H1 (cell line): ENCODE results near the gene LARP4. TPM values are rescaled to one million over a fixed set of nuclear protein-coding genes. Genes with fewer than 3 reads are reported as not detected.

ENCODE experiments used
- CTCF ChIA-PET: fragments of 300-600 bp; sonication (Branson Sonifier 250); formaldehyde crosslinking; loops from one replicate; lab custom pipeline; 2021; ENCODE audit not compliant: partially characterized antibody; lab: Charles Lee
- POLR2A ChIA-PET: fragments of 300-600 bp; sonication (Branson Sonifier 250); formaldehyde crosslinking; loops from one replicate; lab custom pipeline; 2021; ENCODE audit warnings: inconsistent platforms; ENCODE audit not compliant: partially characterized antibody; lab: Charles Lee
- DNase-seq, 2 experiments: peaks; one replicate each; pipeline versions ENCODE4 v3.0.0 to v3.0.0-alpha.2; 2010 to 2022; ENCODE audit warnings: low spot score in 2 of 2, low read depth in 1 of 2, mixed read lengths in 1 of 2
- FAIRE-seq: peaks from 2 replicates; lab custom pipeline; 2011; peaks lifted over from hg19 to GRCh38; lab: Jason Lieb, UNC
- H2AFZ ChIP-seq: 2 replicates; pipeline ENCODE4 v1.8.1; 2012; ENCODE audit warnings: low read length, inconsistent platforms
- H2AK5ac ChIP-seq: 2 replicates; pipeline ENCODE4 v1.6.1; 2013; ENCODE audit warnings: low read depth, low read length
- H2BK120ac ChIP-seq: replicated peaks from 2 replicates; pipeline ENCODE3; 2013; ENCODE audit warnings: low read depth, low read length, inconsistent platforms
- H2BK12ac ChIP-seq: 2 replicates; pipeline ENCODE4 v1.6.1; 2013; ENCODE audit warnings: low read depth, low read length
- H2BK15ac ChIP-seq: 2 replicates; pipeline ENCODE4 v1.6.1; 2013; ENCODE audit warnings: low read length
- H2BK20ac ChIP-seq: 2 replicates; pipeline ENCODE4 v1.6.1; 2013; ENCODE audit warnings: low read length
- H2BK5ac ChIP-seq: 2 replicates; pipeline ENCODE4 v1.6.1; 2013; ENCODE audit warnings: low read depth, low read length
- H3K14ac ChIP-seq: 2 replicates; pipeline ENCODE4 v1.6.1; 2013; ENCODE audit warnings: inconsistent platforms; ENCODE audit not compliant: insufficient read length
- H3K18ac ChIP-seq: 2 replicates; pipeline ENCODE4 v1.6.1; 2013; ENCODE audit warnings: low read length; ENCODE audit errors: extremely low read depth
- H3K23ac ChIP-seq: 2 replicates; pipeline ENCODE4 v1.6.1; 2013; ENCODE audit warnings: inconsistent platforms; ENCODE audit not compliant: insufficient read length
- H3K23me2 ChIP-seq: 2 replicates; pipeline ENCODE4 v1.6.1; 2013; ENCODE audit warnings: low read depth, low read length
- H3K27ac ChIP-seq: 2 replicates; pipeline ENCODE4 v1.6.1; 2011; ENCODE audit warnings: low read depth, low read length, inconsistent platforms
- H3K27me3 ChIP-seq, 4 experiments: replicated peaks in 1 of 4; 1 replicate in 1 of 4; 2 replicates in 3 of 4; pipeline versions ENCODE4 v1.6.1 to v1.8.1; 2011 to 2013; ENCODE audit warnings: low read length in 3 of 4, mild to moderate bottlenecking in 3 of 4, inconsistent platforms in 2 of 4, mixed read lengths in 2 of 4, moderate library complexity in 1 of 4; ENCODE audit not compliant: control insufficient read depth in 3 of 4, insufficient read depth in 3 of 4; ENCODE audit errors: extremely low read depth in 1 of 4
- H3K36me3 ChIP-seq, 4 experiments: 2 replicates each; pipeline versions ENCODE4 v1.6.1 to v1.8.1; 2011 to 2013; ENCODE audit warnings: mild to moderate bottlenecking in 4 of 4, low read length in 3 of 4, moderate library complexity in 2 of 4, control low read depth in 1 of 4, inconsistent platforms in 1 of 4; ENCODE audit not compliant: insufficient read depth in 4 of 4, control insufficient read depth in 2 of 4
- H3K4ac ChIP-seq: replicated peaks from 2 replicates; pipeline ENCODE3; 2013; ENCODE audit warnings: low read length, low read depth, mixed read lengths, inconsistent platforms; ENCODE audit not compliant: insufficient read length
- H3K4me1 ChIP-seq, 4 experiments: replicated peaks in 1 of 4; 1 replicate in 1 of 4; 2 replicates in 3 of 4; pipeline versions ENCODE4 v1.6.1 to v1.8.1; 2011 to 2013; ENCODE audit warnings: low read length in 3 of 4, inconsistent platforms in 2 of 4, mixed read lengths in 1 of 4; ENCODE audit not compliant: insufficient read depth in 4 of 4, control insufficient read depth in 3 of 4
- H3K4me2 ChIP-seq, 2 experiments: 2 replicates each; pipeline versions ENCODE4 v1.6.1 to v1.8.1; 2011 to 2013; ENCODE audit warnings: low read depth in 2 of 2, low read length in 2 of 2, control low read depth in 1 of 2, inconsistent platforms in 1 of 2, mild to moderate bottlenecking in 1 of 2; ENCODE audit not compliant: insufficient read depth in 1 of 2
- H3K4me3 ChIP-seq, 4 experiments: fragments of 200-600, 300-600 bp in 1 of 4; sonication (generic), shearing (Covaris generic), sonication (Bioruptor Twin) in 1 of 4; 2 replicates each; pipeline versions ENCODE4 v1.5.1 to v1.8.1; 2011 to 2016; ENCODE audit warnings: low read length in 4 of 4, low read depth in 3 of 4, control low read depth in 2 of 4, inconsistent platforms in 2 of 4, mild to moderate bottlenecking in 2 of 4, mixed read lengths in 1 of 4, moderate library complexity in 1 of 4; ENCODE audit not compliant: insufficient read depth in 2 of 4; ENCODE audit errors: extremely low read depth in 1 of 4
- H3K56ac ChIP-seq: replicated peaks from 2 replicates; pipeline ENCODE3; 2013; ENCODE audit warnings: low read depth, mild to moderate bottlenecking, mixed read lengths, low read length, inconsistent platforms; ENCODE audit not compliant: insufficient read length
- H3K79me1 ChIP-seq: 2 replicates; pipeline ENCODE4 v1.6.1; 2013; ENCODE audit warnings: low read depth, low read length, control low read depth
- H3K79me2 ChIP-seq, 2 experiments: 2 replicates each; pipeline versions ENCODE4 v1.6.1 to v1.8.1; 2012 to 2013; ENCODE audit warnings: low read length in 2 of 2, mild to moderate bottlenecking in 2 of 2, inconsistent platforms in 1 of 2; ENCODE audit not compliant: insufficient read depth in 2 of 2, control insufficient read depth in 1 of 2
- H3K9ac ChIP-seq, 4 experiments: replicated peaks in 1 of 4; 1 replicate in 1 of 4; 2 replicates in 3 of 4; pipeline versions ENCODE4 v1.6.1 to v1.8.1; 2011 to 2013; ENCODE audit warnings: low read depth in 3 of 4, low read length in 3 of 4, control low read depth in 2 of 4, mild to moderate bottlenecking in 2 of 4, moderate library complexity in 2 of 4, inconsistent platforms in 1 of 4; ENCODE audit errors: extremely low read depth in 1 of 4
- H3K9me3 ChIP-seq, 2 experiments: 2 replicates each; pipeline versions ENCODE4 v1.6.1 to v1.8.1; 2012 to 2013; ENCODE audit warnings: mild to moderate bottlenecking in 2 of 2, moderate library complexity in 2 of 2, control low read depth in 1 of 2, inconsistent platforms in 1 of 2, low read depth in 1 of 2, low read length in 1 of 2, mixed read lengths in 1 of 2; ENCODE audit not compliant: insufficient read depth in 2 of 2
- H4K20me1 ChIP-seq, 2 experiments: replicated peaks in 1 of 2; 2 replicates each; pipeline versions ENCODE3 to v1.8.1; 2011 to 2013; ENCODE audit warnings: inconsistent platforms in 2 of 2, low read length in 2 of 2, mild to moderate bottlenecking in 1 of 2; ENCODE audit not compliant: insufficient read depth in 2 of 2, control insufficient read depth in 1 of 2
- H4K5ac ChIP-seq: 2 replicates; pipeline ENCODE4 v1.6.1; 2013; ENCODE audit warnings: low read length, low read depth, mixed read lengths, inconsistent platforms; ENCODE audit not compliant: insufficient read length
- H4K8ac ChIP-seq: 2 replicates; pipeline ENCODE4 v1.8.0; 2013; ENCODE audit warnings: mild to moderate bottlenecking, moderate library complexity, low read length, inconsistent platforms; ENCODE audit not compliant: insufficient read depth; ENCODE audit errors: extremely low read depth
- H4K91ac ChIP-seq: replicated peaks from 2 replicates; pipeline ENCODE3; 2013; ENCODE audit warnings: low read length, mixed read lengths, inconsistent platforms; ENCODE audit not compliant: insufficient read length
- BCL11A ChIP-seq, 2 experiments: IDR thresholded peaks; one replicate each; pipeline ENCODE4 v1.6.1; 2011; ENCODE audit warnings: low read depth in 2 of 2, low read length in 2 of 2, mild to moderate bottlenecking in 2 of 2
- CBX5 ChIP-seq: fragments of 300-800, 300-1000 bp; sonication (generic); IDR thresholded peaks from 2 replicates; pipeline ENCODE4 v1.7.1; 2016; ENCODE audit warnings: antibody characterized with exemption, low read length, low read depth
- CBX8 ChIP-seq: fragments of 300-800, 300-1000 bp; sonication (generic); IDR thresholded peaks from 2 replicates; pipeline ENCODE4 v1.7.1; 2016; ENCODE audit warnings: low read depth, low read length, borderline replicate concordance
- EP300 ChIP-seq, 2 experiments: IDR thresholded peaks; 1 replicate in 1 of 2; 2 replicates in 1 of 2; pipeline ENCODE4 v1.6.1; 2011 to 2012; ENCODE audit warnings: low read depth in 2 of 2, low read length in 2 of 2, mild to moderate bottlenecking in 2 of 2, borderline replicate concordance in 1 of 2, inconsistent platforms in 1 of 2, moderate library complexity in 1 of 2
- SIRT6 ChIP-seq: IDR thresholded peaks from one replicate; pipeline ENCODE4 v1.7.1; 2012; ENCODE audit warnings: low read length, inconsistent platforms
- WGBS, 2 experiments: shearing (Covaris generic) in 1 of 2; methylation state at CpG; one replicate each; pipeline versions ENCODE4 v1.1.6 to v1.1.7; 2013 to 2015; ENCODE audit warnings: low lambda C conversion rate in 2 of 2, mixed read lengths in 2 of 2, inconsistent platforms in 1 of 2, low coverage in 1 of 2, missing lambda C conversion rate in 1 of 2; ENCODE audit not compliant: insufficient replicate concordance in 2 of 2, insufficient coverage in 1 of 2, insufficient read length in 1 of 2; ENCODE audit errors: extremely low coverage in 1 of 2, missing lambda C conversion rate in 1 of 2; 5-methylcytosine and 5-hydroxymethylcytosine counted together
- polyA plus RNA-seq, 7 experiments: library from polyadenylated mRNA; depleted of rRNA in 3 of 7; stranded (reverse) in 5 of 7; unstranded in 2 of 7; fragments of >200 nt in 5 of 7; fragments of 200-250 nt in 2 of 7; gene quantifications; 1 replicate in 5 of 7; 2 replicates in 1 of 7; 4 replicates in 1 of 7; pipeline versions ENCODE4 v1.2.1 to v1.2.3, GENCODE V29; 2011 to 2013; ENCODE audit warnings: missing spikeins in 2 of 7, mixed read lengths in 2 of 7
- total RNA-seq: library from RNA; stranded (reverse); fragmentation: NEBNext Ultra II Directional; extraction: Animal tissue kit (Norgen Biotek cat#: 25700); gene quantifications from 2 replicates; pipeline ENCODE4 v1.2.1, GENCODE V29; 2021

Gene LARP4
- total and polyA plus RNA-seq, 2 of the 8 experiments (the other 6 are each of a cell fraction or from before 2014, with no cell fraction given) = 12.8 to 93.9 TPM

GRCh38 chr12:50507474-50507838 is 106.8 kb downstream of the LARP4 start:
- Histone ChIP-seq H4K5ac (no peak overlapping the region), H3K36me3 (no peaks in the 10 kb centered on the region), H3K9me3 (no peaks in the 10 kb centered on the region), H2AK5ac (no peak overlapping the region), H3K4me1 (peaks cover 0 to 4% (median 2%) of the 10 kb centered on the region in 4 experiments; a peak in 3 of 7 replicates), H2BK20ac (no peak overlapping the region), H4K91ac (no peak overlapping the region), H3K9ac (peak overlapping the region in 1 of 4 experiments; percentile 37; a peak in 2 of 7 replicates), H4K8ac (no peak overlapping the region), H3K56ac (no peak overlapping the region), H3K14ac (no peak overlapping the region), H3K79me2 (peaks cover 21 to 68% of the 10 kb centered on the region in 2 experiments), H3K27ac (no peak overlapping the region), H4K20me1 (peaks cover 3 to 4% of the 10 kb centered on the region in 2 experiments), H3K4me3 (no peak overlapping the region), H3K23me2 (peaks cover 8% of the 10 kb centered on the region; the same call in 1 of the 2 replicates), H2BK120ac (no peak overlapping the region), H3K79me1 (peaks cover 6% of the 10 kb centered on the region; the same call in 1 of the 2 replicates), H2AFZ (no peak overlapping the region), H3K4ac (no peak overlapping the region), H3K27me3 (no peaks in the 10 kb centered on the region), H3K4me2 (no peak overlapping the region; a peak in 1 of 4 replicates), H2BK5ac (no peak overlapping the region), H3K23ac (no peak overlapping the region), H2BK12ac (no peak overlapping the region), H3K18ac (no peak overlapping the region), H2BK15ac (no peak overlapping the region)
- CTCF ChIA-PET = interaction anchor here (0.6 to 7.6 kb wide), 8 partner anchors 15 to 258 kb away, joined by 3 to 99 read pairs (median 4); no protein-coding TSS in a partner anchor
- DNase-seq (no peak), FAIRE-seq (no peak)
- 95% methylated on average over 11 of the region's 11 CpGs; no CpG with 5 or more reads in 1 of the 2 experiments for WGBS, 2 experiments
- POLR2A ChIA-PET = interaction anchor here (1.1 to 2.2 kb wide), 3 partner anchors 13 to 135 kb away, joined by 3 to 11 read pairs (median 5); no protein-coding TSS in a partner anchor
- TF ChIP-seq CBX5 = no peak
- no peak for TF ChIP-seq SIRT6
- TF ChIP-seq BCL11A (IDR thresholded peaks at IDR 0.05; ENCODE audit: low read depth in 2 of 2, low read length in 2 of 2) = no peak
- TF ChIP-seq CBX8 = no peak
- no peak for TF ChIP-seq EP300 (IDR thresholded peaks at IDR 0.05; ENCODE audit: borderline replicate concordance in 1 of 2, low read depth in 2 of 2, low read length in 2 of 2)
